Lung microvascular endothelial cell (primary cell): ENCODE data around the gene EIF1. TPM values are rescaled to one million over a fixed set of nuclear protein-coding genes. Genes with fewer than 3 reads are reported as not detected.

Experiments used
- DNase-seq, 2 donors: peaks; one replicate each; pipeline versions ENCODE4 v3.0.0 to v3.0.0-alpha.2; 2010; ENCODE audit warnings: low read depth in 2 of 2
- total RNA-seq: library from RNA; depleted of rRNA; stranded (reverse); fragments of >200 nt; gene quantifications from 2 replicates; pipeline ENCODE4 v1.2.1, GENCODE V29; 2014

EIF1 gene
- total RNA-seq, 1 donor from 2014 or later = 82.5 TPM

- DNase-seq = peak in 1 of 2 donors; percentile 14
Measured at GRCh38 chr17:41734139-41734948, 45.7 kb downstream of the EIF1 start, which contains the start of gene HAP1. Gene HAP1 (minus strand): TSS chr17:41734643. CDS start chr17:41734634, 9 bp downstream.

- no peak for DNase-seq
Measured at GRCh38 chr17:41734949-41735313, 46.2 kb downstream of the EIF1 start.

GRCh38 chr17:41735744-41736143 lies 47.1 kb downstream of the EIF1 start:
- DNase-seq = no peak

DNA sequence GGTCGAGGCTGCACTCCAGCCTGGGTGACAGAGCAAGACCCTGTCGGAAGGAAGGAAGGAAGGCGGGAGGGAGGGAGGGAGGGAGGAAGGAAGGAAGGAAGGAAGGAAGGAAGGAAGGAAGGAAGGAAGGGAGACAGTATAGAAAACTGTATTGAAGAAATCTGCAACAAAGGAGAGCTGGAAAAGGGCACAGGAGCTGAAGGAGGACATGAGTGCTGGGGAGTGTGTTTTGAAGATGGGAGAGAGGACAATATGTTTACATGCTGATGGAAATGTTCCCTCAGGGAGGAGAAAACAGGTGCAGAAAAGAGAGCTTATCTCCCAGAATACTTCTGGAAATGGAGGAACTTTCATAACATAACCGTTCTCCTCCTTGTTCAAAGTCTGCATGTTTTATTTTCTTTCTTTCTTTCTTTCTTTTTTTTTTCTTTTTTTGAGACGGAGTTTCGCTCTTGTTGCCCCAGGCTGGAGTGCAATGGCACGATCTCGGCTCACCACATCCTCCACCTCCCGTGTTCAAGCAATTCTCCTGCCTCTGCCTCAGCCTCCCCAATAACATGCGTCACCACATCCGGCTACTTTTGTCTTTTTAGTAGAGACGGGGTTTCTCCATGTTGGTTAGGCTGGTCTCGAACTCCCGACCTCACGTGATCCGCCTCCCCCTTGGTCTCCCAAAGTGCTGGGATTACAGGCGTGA lies 48.4 kb downstream of the EIF1 start:
- no peak for DNase-seq

DNA sequence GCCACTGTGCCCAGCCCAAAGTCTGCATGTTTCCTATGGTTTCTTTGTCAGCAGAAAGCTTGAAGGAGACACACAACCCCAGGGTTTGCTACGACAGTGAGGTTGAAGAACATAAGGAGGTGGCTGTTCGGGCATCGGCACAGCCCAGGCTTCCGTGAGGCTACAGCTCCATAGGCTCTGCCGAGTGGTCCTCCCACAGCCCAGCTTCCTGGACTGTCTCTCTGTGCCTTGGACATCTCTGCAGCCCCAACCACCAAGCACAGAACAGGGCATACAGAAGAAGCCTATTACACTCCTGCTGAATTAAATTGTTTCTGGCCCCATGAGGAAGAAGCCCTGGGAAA lies 49.0 kb downstream of the EIF1 start:
- DNase-seq = no peak

GRCh38 chr17:41738077-41738800 lies 49.6 kb downstream of the EIF1 start:
- peak; percentile 71 to 87 for DNase-seq

GRCh38 chr17:41738801-41739112 lies 50.1 kb downstream of the EIF1 start:
- no peak for DNase-seq

DNA sequence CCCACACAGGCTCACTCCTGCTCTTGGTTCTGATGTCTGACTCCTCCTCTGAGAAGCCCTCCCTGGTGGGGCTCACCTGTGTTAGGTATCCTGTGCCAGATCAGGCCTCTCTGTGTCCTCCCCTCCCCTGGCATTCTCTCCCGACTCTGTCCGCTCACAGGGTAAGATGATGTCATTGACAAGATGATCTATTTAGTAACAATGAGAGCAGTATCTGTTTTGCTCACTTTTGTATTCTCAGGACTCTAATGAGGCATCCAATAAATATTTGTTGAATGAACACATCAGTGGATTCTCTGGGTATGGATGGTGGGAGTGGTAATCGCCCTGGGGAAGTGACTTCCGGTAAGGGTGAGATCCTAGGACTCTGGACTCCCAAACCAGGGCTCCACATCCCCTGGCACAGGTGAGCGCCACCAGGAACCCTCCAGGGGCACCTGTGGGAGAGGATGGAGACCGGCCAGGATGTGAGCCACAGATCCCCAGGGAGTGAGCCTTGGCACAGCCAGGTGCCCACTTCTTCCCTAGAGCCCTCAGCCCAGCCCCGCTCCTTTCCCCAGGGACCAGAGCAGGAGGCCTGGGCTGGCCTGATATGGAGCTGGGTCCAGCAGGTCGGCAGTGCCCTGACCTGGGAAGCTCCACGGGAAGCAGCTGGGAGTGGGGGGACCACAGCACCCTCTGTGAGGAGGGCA lies 51.1 kb downstream of the EIF1 start:
- DNase-seq = no peak

GRCh38 chr17:41740506-41740905 lies 51.8 kb downstream of the EIF1 start:
- DNase-seq = no peak

DNA sequence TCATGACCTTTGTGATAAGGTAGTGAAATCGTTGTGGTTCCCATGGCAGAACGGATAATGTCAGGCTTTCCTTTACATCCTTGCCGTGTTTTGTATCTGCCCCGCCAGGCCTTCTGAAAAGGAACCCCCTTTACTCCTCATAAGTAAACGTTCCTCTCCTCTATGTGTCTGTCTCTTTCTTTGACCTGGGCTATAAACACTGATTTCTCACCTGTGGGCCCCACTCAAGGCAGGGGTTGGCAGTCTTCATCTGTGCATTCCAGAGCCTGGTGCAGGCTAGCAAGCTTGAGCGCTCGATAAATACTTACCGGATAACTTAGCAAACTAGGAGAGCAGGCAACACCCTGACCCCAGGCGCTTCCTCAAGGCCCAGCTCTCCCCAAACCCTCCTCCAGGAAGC lies 53.0 kb downstream of the EIF1 start:
- no peak for DNase-seq

Other genes starting within 250 kb of the EIF1 start
- not detected in 2 replicates for gene KRT38, start 247.9 kb upstream of the EIF1 start, total RNA-seq
- gene KRT32, start 221.5 kb upstream of the EIF1 start, total RNA-seq = not detected in 2 replicates
- not detected in 2 replicates for gene KRT35, start 207.7 kb upstream of the EIF1 start, total RNA-seq
- gene KRT36, start 199.0 kb upstream of the EIF1 start, total RNA-seq = not detected in 2 replicates
- under 0.01 TPM in 1 of 2 replicates, not detected in the other for gene KRT13, start 183.3 kb upstream of the EIF1 start, total RNA-seq
- 0.20 and 1.5 TPM in 2 replicates for gene KRT15, start 170.0 kb upstream of the EIF1 start, total RNA-seq
- gene KRT19, start 160.6 kb upstream of the EIF1 start, total RNA-seq = 2.8 and 13.1 TPM in 2 replicates
- not detected in 2 replicates for gene KRT9, start 116.8 kb upstream of the EIF1 start, total RNA-seq
- gene KRT14, start 102.0 kb upstream of the EIF1 start, total RNA-seq = not detected in 2 replicates
- not detected in 2 replicates for gene KRT16, start 76.1 kb upstream of the EIF1 start, total RNA-seq
- gene KRT17, start 64.3 kb upstream of the EIF1 start, total RNA-seq = 0.22 TPM in 1 of 2 replicates, not detected in the other
- not detected in 2 replicates for gene GAST, start 23.4 kb downstream of the EIF1 start, total RNA-seq
- gene HAP1, start 45.8 kb downstream of the EIF1 start, total RNA-seq = under 0.01 and 0.20 TPM in 2 replicates
- 216 and 333 TPM in 2 replicates for gene JUP, start 97.8 kb downstream of the EIF1 start, total RNA-seq
- 41.8 and 51.2 TPM in 2 replicates for gene P3H4, start 123.1 kb downstream of the EIF1 start, total RNA-seq
- 95.7 and 106 TPM in 2 replicates for gene FKBP10, start 124.1 kb downstream of the EIF1 start, total RNA-seq
- gene NT5C3B, start 147.3 kb downstream of the EIF1 start, total RNA-seq = 64.7 and 74.5 TPM in 2 replicates
- gene KLHL10, start 148.9 kb downstream of the EIF1 start, total RNA-seq = not detected in 2 replicates
- gene KLHL11, start 176.5 kb downstream of the EIF1 start, total RNA-seq = 18.1 and 26.6 TPM in 2 replicates
- 167 and 203 TPM in 2 replicates for gene ACLY, start 230.1 kb downstream of the EIF1 start, total RNA-seq
- under 0.01 TPM in 2 replicates for gene ODAD4, start 241.7 kb downstream of the EIF1 start, total RNA-seq